HL-60/S4 (cell line): ENCODE results near the gene TMEM121.

Source experiments
- in situ Hi-C: fragments of 300-500 bp; cut with MboI; formaldehyde crosslinking; loops from 2 replicates; pipeline ENCODE4 v1.14.3; 2022; ENCODE audit warnings: low sequenced_read_pairs

Gene TMEM121

DNA sequence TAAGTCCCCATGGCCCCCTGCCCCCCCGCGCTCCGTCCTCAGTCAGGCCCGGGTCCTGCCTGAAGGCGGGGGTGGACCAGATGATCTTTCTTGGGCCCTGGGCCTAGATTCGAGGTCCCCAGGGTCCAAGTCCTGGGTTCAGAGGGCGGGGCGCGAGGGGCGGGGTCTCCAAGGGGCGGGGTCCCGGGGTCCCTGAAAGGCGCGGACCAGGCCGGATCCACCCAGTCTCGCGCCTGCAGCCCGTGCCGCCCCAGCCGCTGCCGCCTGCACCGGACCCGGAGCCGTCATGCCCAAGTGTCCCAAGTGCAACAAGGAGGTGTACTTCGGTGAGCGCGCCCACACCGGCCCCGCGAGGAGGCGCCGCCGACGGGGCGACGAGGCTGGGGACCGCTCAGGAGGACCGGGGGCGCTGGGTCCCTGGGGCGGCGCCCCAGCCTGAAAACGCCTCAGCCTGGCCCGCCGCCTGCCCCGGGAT, 39.4 kb upstream of the TMEM121 start:
- in situ Hi-C loops: loop anchor here (10.0 kb wide), 1 partner anchor 112 kb away; no protein-coding TSS in a partner anchor

DNA sequence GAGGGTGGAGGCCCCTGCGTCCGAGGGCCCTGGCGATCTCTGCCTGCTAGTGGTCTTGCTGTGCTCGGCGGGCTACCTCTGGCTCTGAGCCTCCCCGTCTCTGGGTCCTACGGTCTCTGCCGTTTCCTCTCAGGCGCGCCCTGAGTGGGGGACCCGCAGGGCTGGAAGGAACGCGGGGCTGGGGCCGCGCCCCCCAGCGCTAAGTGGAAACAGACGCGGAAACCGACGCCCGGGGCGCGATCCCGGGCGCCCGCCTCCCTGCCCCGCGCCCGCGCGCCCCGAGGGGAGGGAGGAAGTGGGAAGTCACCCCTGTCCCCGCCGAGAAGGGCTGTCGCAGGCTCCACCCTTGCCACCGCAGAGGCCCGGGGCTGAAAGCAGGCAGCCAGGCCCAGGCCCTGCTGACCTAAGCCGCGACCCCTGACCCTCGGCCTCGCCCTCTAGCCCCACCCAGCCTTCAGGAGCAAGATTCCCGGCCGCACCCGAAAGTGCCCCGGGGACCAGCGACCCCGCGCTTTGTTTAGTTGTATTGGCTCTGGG, 38.9 kb upstream of the TMEM121 start:
- in situ Hi-C loops: loop anchor here (10.0 kb wide), 1 partner anchor 113 kb away; no protein-coding TSS in a partner anchor

DNA sequence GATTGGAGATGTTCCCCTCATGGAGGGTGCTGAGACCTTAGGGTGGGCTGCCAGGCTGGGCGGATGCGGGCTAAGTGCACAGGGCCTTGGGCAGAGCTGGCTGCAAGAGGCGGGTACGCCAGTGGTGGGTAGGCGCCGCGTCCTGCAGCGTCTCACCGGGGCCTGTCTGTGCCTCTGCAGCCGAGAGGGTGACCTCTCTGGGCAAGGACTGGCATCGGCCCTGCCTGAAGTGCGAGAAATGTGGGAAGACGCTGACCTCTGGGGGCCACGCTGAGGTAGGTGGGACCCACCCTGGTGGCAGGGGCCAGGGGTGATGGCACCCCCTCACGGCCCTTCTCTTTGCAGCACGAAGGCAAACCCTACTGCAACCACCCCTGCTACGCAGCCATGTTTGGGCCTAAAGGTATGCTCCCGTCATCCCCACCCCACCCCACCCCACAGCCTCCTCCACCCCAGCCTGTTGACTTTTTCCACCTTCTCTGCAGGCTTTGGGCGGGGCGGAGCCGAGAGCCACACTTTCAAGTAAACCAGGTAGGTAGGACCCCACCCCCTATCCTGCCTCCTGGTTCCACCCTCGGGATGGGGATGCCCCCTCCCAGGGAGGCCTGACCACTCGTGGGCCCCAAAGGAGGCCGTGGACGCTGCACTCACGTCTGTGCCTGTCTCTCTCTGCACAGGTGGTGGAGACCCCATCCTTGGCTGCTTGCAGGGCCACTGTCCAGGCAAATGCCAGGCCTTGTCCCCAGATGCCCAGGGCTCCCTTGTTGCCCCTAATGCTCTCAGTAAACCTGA, 38.2 kb upstream of the TMEM121 start:
- in situ Hi-C loops: loop anchor here (10.0 kb wide), 1 partner anchor 113 kb away; no protein-coding TSS in a partner anchor

DNA sequence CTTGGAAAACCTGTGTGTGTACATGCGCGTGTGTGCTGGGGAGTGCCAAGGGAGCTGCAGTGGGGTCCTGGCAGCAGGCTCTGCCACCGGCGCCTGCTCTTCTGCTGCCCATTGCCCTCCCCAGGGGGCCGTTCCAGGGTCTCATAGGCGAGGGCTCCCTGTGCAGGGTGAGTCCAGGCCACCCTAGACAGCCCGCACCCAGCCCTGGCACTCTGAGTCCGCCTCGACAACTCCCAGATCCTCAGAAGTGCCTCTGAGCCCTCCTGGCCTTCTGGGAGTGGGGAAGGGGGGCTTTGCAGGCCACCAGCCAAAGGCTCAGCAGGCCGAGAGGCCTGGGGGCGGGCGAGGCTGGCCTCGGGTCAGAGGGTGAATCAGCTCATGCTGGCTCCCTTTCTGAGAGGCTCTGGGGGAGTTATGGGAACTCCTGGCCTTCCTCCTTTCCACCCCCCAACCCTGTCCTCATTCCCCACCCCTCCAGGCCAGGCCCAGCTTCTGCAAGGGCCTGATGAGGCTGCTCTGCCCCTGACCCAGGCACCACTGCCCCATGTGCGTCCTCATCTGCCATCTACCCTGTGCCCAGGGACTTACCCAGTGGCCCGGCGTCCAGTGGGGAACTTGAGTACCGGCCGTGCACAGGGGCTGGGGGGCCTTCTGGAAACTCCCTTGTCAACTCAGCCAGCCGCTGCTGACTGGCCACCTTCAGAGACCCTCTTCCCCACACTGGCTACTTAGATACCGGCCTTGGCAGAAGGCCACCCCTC, 37.4 kb upstream of the TMEM121 start:
- in situ Hi-C loops: loop anchor here (10.0 kb wide), 1 partner anchor 114 kb away; no protein-coding TSS in a partner anchor

DNA sequence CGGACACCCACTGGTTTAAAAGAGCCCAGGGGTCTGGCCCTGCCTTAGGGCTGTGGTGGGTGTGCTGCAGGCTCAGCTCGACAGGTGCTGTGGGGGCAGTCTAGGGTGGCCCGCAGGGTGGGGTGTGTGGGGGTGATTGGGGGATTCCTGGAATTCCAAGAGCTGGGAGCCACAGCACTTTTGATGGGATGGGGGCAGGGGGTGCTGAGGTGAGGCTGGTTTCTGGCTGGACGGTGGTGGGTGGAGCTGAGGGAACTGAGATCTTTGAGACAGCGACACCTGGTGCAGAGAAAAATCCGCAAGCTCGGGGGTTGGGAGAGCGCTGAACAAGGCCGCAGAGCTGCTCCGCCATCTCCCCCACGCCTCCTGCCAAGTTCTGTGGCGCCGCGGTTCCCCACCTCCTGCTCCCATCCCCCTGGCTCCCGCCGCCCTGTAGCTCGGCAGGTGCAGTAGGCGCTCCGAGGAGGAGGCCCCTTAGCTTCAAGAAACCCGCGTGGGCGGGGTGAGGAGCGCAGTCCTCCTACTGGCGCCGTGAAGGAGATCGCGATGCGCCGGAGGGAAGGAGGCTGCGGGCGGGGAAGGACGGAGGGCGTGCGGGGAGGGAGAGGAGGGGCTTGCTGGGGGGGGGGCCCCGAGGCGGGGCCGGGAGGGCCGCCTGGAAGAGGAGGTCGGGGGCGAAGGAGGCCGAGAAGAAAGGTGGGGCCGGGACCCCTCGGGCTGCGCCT, 36.7 kb upstream of the TMEM121 start:
- in situ Hi-C loops: loop anchor here (10.0 kb wide), 1 partner anchor 115 kb away; no protein-coding TSS in a partner anchor

DNA sequence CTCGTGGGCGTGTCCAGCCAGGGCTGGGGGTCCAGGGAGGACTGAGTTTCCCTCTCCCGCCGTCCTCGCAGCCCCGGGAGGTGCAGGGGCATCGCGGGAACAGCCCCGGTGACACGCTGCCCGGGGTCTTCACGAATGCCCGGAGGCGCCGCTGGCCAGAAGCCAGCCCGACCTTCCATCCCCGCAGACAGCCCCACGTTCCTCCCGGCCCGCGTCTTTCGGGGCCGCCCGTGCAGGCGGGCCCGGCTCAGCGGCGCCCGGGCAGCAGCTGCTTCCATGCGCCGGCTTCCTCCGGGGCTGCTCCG, 36.2 kb upstream of the TMEM121 start:
- in situ Hi-C loops: no loop called here

DNA sequence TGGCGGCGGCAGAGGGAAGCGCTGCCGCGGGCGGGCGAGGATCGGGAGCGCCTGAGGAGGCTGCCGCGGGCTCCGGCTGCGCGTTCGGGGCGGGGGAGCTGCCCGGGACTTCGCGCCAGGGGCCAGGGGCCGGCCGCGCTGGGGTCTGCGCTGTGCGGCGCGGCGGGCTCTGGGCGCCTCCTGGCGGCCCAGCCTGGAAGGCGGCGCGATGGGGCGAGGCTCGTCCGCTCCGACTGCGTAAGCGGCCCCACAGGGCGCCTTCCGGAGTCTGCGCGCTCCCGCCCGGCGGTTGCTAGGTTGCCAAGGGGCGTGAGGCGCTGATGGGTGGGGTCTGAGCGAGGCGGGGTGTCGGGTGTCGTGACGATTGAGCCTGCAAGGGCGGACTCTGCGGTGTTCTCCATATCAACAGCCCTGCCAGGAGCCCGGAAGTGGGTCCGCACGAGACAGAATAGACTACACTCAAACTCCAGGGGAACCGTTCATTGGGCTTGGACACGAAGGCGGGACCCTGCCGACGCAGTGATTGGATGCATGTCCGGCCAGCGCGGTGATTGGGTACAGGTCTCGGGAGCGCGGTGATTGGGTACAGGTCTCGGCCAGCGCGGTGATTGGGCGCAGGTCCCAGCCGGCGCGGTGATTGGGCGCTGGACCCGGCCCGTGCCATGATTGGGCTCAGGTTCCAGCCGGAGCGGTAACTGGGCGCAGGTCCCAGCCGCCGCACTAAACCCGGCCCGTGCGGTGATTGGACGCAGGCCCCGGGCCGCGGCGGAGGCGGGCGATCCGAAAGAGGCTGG, 35.6 kb upstream of the TMEM121 start, which contains the start of gene TEDC1:
Gene TEDC1 (plus strand): TSS at position 675 of the 794 bp plus-strand sequence. CDS start 130 bp downstream, outside the sequence.
- in situ Hi-C loops: no loop called here

DNA sequence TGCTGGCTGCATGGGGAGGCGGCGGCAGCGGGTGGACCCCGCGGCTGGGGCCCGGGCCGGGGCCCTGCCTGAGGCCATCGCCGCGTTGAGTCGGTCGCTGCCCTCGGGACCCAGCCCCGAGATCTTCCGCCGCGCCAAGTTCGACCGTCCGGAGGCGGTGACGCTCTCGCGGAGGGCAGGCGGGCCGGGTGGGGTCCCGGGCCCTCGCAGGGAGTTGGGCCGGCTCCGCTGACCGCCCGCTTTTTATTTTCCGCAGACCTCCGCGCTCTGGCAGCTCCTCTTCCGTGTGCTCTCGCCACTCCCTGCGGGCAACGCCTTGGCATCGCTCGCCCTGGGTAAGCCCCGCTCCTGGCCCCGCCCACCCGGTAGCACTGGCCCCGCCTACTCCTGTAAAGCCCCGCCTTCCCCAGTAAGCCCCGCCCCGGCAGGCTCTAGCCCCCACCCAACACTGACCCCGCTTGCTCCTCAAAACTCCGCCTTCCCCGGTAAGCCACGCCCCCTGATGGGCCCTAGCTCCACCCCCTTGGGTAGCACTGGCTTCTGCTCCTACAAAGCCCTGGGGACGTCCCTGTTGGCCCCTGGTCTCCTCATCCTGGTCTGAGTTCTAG, 34.9 kb upstream of the TMEM121 start:
- in situ Hi-C loops: no loop called here

DNA sequence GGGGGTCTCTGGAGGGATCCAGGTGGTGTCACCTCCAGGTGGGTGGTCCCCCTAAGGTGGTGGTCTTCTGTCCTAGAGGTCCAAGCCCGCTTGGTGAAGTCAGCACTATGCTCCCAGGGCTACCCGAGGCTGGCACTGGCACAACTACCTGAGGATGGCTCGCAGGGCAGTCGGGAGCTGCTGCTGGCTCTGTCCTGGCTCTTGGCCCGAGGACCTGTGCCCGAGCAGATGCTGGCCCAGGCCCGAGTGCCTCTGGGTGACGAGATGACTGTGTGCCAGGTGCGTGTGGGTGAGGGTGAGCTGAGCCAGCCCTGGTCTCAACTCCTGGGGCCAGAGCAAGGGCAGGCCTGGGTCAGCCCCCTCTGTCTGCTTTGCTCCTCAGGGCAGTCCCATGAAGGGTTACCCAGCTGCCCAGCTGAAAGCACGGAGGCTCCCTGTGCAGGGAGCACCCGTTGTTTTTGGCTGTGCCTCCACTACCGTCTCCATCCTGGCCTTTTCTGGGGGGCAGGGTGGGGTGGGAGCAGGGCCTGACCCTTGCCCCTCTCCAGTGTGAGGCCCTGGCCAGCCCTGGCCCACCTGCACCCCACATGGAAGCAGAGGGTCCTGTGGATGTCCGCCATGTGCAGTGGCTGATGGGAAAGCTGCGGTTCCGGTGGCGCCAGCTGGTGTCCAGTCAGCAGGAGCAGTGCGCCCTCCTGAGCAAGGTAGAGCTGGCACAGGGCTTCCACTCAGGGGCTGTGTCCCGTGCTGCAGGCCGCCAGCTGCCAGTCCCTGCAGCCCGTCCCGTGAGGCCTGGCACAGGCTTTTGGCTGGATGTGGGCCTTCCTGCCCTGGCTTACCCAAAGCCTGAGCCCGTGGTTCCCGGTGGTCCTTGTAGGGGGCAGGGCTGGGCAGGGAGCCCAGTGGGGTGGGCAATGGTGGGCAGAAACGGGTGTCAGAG, 34.1 kb upstream of the TMEM121 start:
- in situ Hi-C loops: no loop called here

DNA sequence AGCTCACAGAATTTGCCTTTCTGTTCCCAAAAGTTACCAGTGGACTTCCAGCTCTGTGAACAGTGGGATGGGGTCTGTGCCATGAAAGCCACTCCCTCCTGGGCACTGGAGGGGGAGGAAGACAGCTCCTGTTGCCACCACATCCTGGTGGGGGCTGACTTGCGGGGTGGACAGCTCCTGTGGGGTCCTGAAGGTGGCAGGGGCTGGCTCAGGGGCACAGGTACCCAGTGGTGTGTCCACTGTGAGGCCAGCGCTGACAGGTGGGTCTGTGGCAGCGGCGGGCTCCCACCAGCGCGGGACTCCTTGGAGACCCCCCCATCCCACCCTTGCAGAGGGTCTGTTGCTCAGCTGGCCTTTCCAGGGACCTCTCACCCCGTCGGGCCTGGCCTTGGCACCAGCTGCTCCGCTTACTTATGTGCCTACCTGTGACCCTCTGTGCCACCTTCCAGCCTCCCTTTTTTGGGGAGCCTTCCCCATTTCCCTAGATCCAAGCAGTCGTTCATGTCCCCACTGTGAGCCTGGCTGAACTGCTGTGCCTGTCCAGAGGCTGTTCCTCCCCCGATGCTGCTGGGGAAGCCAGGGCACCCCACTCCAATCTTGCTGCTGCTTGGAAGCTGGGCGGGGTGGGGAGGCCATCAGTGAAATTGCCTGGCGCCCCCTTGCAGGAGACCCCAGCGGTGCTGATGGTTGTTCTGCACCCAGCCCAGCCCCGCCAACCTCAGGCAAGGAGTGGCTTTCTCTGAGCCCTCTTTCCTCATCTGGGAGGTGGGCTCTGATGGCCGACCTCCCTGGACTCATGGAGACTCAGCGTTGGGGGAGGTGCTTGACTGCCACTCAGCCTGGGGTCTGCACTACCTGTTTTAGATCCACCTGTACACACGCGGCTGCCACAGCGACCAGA, 33.2 kb upstream of the TMEM121 start:
- in situ Hi-C loops: no loop called here

DNA sequence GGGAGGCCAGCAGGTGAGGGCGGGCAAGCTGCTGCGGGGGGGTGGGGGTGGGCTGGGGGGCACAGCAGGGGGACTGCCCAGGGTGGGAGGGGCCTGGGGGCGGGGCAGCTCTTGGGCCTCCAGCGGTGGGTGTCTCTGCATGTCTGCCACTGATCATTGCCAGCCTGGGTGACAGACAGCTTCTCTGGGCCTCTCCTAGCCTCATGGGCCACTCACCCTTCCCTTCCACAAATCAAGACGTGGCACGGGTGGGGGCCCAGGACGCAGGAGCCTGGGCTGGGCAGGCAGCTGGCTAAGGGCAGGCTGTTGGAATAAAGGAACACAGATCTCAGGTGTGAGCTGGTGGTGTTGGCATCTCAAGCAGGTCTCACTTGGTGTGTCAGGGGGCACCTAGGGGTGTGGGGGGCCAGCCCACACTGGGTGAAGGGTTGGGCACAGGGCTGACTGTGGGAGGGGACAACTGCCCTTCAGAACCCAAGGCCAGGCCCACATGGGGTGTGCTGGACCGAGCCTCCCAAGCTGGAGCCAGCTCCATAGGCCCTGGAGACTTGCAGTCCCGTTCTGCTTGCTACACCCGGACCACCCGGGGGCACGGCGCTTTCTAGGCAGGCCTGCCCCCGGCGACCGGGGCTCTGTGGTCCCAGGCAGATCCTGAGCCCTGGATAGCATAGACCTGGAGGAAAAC, 32.3 kb upstream of the TMEM121 start:
- in situ Hi-C loops: no loop called here

DNA sequence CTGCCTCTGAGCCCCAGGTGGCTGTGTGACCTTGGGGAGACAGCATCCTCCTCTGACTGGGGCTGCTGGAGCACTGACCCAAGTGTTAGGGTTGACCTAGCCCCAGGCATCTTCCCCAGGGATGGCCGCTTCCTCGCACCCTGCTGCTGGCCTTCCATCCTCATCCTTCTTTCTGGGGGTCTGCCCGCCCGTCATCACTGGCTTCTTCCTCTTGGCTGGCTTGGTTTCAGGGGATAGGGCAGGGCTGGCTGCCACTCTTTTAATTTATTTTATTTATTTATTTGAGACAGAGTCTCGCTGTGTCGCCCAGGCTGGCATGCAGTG, 31.8 kb upstream of the TMEM121 start:
- in situ Hi-C loops: no loop called here

DNA sequence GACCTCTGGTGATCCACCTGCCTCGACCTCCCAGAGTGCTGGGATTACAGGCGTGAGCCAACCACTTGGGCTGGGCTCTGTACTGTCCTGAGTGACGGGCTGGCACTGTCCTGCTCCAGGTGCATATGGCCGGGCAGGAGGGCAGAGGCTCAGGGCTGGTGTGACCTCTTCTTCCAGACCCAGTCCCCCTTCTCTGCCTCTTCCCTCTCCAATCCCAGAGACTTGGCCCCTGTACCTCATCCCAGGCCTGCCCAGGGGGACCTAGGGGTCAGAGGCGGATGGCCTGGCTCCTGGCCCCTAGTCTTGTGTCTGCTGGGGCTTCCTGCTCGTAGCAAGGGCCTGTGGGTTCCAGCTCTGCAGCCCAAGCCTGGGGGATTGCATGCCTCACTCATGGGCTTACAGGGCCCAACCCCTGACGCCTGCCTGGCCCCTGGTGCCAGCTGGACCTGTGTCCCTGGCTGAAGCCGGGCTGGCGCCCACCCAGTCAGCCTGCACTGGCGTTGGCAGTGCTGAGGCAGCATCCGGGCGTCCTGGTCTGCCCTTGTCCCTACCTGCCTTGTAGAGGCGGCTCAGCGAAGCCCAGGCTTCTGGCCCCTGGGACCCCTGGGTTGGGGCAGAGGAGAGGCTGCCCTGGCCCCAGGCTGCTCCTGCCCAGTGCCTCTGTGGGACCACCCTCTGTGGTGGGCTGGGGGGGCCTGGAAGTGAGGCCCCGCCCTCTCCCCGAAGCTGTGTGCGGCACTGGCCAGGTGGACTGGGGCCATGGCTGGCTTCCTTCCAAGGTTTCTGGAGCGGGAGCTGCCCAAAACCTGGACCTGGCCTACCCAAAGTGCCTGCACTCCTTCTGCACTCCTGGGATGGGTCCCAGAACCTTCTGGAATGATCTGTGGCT, 31.0 kb upstream of the TMEM121 start:
- in situ Hi-C loops: no loop called here

DNA sequence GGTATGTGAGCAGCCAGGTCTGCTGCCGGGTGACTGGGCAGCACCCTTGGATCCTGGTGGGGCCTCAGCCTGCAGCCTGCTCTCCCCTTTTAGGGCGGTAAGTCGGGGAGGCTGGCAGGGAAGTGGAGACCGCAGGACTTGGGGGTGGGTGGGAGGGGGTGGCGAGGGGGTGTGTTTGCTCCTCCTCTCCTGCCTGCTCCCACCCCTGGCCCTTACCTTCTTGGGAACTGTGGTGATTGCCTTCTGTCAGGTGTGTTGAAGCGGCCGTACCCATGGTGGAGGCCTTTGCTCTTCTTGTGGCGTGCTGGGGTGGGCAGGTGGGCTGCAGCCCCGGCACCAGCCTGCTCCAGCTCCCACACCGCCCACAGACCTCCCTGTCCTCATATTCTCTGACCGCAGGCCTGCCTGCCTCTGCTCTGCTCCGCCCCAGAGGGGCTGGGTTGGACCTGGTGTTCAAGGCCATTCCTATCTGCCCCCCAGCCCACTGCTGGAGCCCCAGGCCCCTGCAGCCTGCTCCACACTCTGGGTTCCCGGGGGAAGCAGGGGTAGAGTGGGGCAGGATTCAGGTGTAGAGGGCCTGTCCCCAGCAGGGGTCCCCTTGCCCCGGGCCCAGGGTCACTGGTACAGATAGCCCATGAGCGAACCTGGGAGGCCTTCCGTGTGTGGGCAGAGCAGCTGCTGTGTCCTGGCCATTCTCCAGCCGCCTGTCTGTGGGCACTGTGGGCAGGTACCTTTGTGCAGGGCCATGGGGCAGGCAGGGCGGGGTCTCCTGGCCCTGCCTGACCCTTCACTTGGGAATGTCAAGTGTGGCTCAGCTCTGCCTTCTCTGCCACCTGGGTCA, 30.2 kb upstream of the TMEM121 start:
- in situ Hi-C loops: no loop called here
